H1 (cell line): ENCODE results near the gene CELF4. TPM values are rescaled to one million over a fixed set of nuclear protein-coding genes. Genes with fewer than 3 reads are reported as not detected.

Experiments
- CTCF ChIA-PET: fragments of 300-600 bp; sonication (Branson Sonifier 250); formaldehyde crosslinking; loops from one replicate; lab custom pipeline; 2021; ENCODE audit not compliant: partially characterized antibody; lab: Charles Lee
- POLR2A ChIA-PET: fragments of 300-600 bp; sonication (Branson Sonifier 250); formaldehyde crosslinking; loops from one replicate; lab custom pipeline; 2021; ENCODE audit warnings: inconsistent platforms; ENCODE audit not compliant: partially characterized antibody; lab: Charles Lee
- DNase-seq, 2 experiments: peaks; one replicate each; pipeline versions ENCODE4 v3.0.0 to v3.0.0-alpha.2; 2010 to 2022; ENCODE audit warnings: low spot score in 2 of 2, low read depth in 1 of 2, mixed read lengths in 1 of 2
- FAIRE-seq: peaks from 2 replicates; lab custom pipeline; 2011; peaks lifted over from hg19 to GRCh38; lab: Jason Lieb, UNC
- H2AFZ ChIP-seq: 2 replicates; pipeline ENCODE4 v1.8.1; 2012; ENCODE audit warnings: low read length, inconsistent platforms
- H2AK5ac ChIP-seq: 2 replicates; pipeline ENCODE4 v1.6.1; 2013; ENCODE audit warnings: low read depth, low read length
- H2BK120ac ChIP-seq: replicated peaks from 2 replicates; pipeline ENCODE3; 2013; ENCODE audit warnings: low read depth, low read length, inconsistent platforms
- H2BK12ac ChIP-seq: 2 replicates; pipeline ENCODE4 v1.6.1; 2013; ENCODE audit warnings: low read depth, low read length
- H2BK15ac ChIP-seq: 2 replicates; pipeline ENCODE4 v1.6.1; 2013; ENCODE audit warnings: low read length
- H2BK20ac ChIP-seq: 2 replicates; pipeline ENCODE4 v1.6.1; 2013; ENCODE audit warnings: low read length
- H2BK5ac ChIP-seq: 2 replicates; pipeline ENCODE4 v1.6.1; 2013; ENCODE audit warnings: low read depth, low read length
- H3K14ac ChIP-seq: 2 replicates; pipeline ENCODE4 v1.6.1; 2013; ENCODE audit warnings: inconsistent platforms; ENCODE audit not compliant: insufficient read length
- H3K18ac ChIP-seq: 2 replicates; pipeline ENCODE4 v1.6.1; 2013; ENCODE audit warnings: low read length; ENCODE audit errors: extremely low read depth
- H3K23ac ChIP-seq: 2 replicates; pipeline ENCODE4 v1.6.1; 2013; ENCODE audit warnings: inconsistent platforms; ENCODE audit not compliant: insufficient read length
- H3K23me2 ChIP-seq: 2 replicates; pipeline ENCODE4 v1.6.1; 2013; ENCODE audit warnings: low read depth, low read length
- H3K27ac ChIP-seq: 2 replicates; pipeline ENCODE4 v1.6.1; 2011; ENCODE audit warnings: low read depth, low read length, inconsistent platforms
- H3K27me3 ChIP-seq, 4 experiments: replicated peaks in 1 of 4; 1 replicate in 1 of 4; 2 replicates in 3 of 4; pipeline versions ENCODE4 v1.6.1 to v1.8.1; 2011 to 2013; ENCODE audit warnings: low read length in 3 of 4, mild to moderate bottlenecking in 3 of 4, inconsistent platforms in 2 of 4, mixed read lengths in 2 of 4, moderate library complexity in 1 of 4; ENCODE audit not compliant: control insufficient read depth in 3 of 4, insufficient read depth in 3 of 4; ENCODE audit errors: extremely low read depth in 1 of 4
- H3K36me3 ChIP-seq, 4 experiments: 2 replicates each; pipeline versions ENCODE4 v1.6.1 to v1.8.1; 2011 to 2013; ENCODE audit warnings: mild to moderate bottlenecking in 4 of 4, low read length in 3 of 4, moderate library complexity in 2 of 4, control low read depth in 1 of 4, inconsistent platforms in 1 of 4; ENCODE audit not compliant: insufficient read depth in 4 of 4, control insufficient read depth in 2 of 4
- H3K4ac ChIP-seq: replicated peaks from 2 replicates; pipeline ENCODE3; 2013; ENCODE audit warnings: low read length, low read depth, mixed read lengths, inconsistent platforms; ENCODE audit not compliant: insufficient read length
- H3K4me1 ChIP-seq, 4 experiments: replicated peaks in 1 of 4; 1 replicate in 1 of 4; 2 replicates in 3 of 4; pipeline versions ENCODE4 v1.6.1 to v1.8.1; 2011 to 2013; ENCODE audit warnings: low read length in 3 of 4, inconsistent platforms in 2 of 4, mixed read lengths in 1 of 4; ENCODE audit not compliant: insufficient read depth in 4 of 4, control insufficient read depth in 3 of 4
- H3K4me2 ChIP-seq, 2 experiments: 2 replicates each; pipeline versions ENCODE4 v1.6.1 to v1.8.1; 2011 to 2013; ENCODE audit warnings: low read depth in 2 of 2, low read length in 2 of 2, control low read depth in 1 of 2, inconsistent platforms in 1 of 2, mild to moderate bottlenecking in 1 of 2; ENCODE audit not compliant: insufficient read depth in 1 of 2
- H3K4me3 ChIP-seq, 4 experiments: fragments of 200-600, 300-600 bp in 1 of 4; sonication (generic), shearing (Covaris generic), sonication (Bioruptor Twin) in 1 of 4; 2 replicates each; pipeline versions ENCODE4 v1.5.1 to v1.8.1; 2011 to 2016; ENCODE audit warnings: low read length in 4 of 4, low read depth in 3 of 4, control low read depth in 2 of 4, inconsistent platforms in 2 of 4, mild to moderate bottlenecking in 2 of 4, mixed read lengths in 1 of 4, moderate library complexity in 1 of 4; ENCODE audit not compliant: insufficient read depth in 2 of 4; ENCODE audit errors: extremely low read depth in 1 of 4
- H3K56ac ChIP-seq: replicated peaks from 2 replicates; pipeline ENCODE3; 2013; ENCODE audit warnings: low read depth, mild to moderate bottlenecking, mixed read lengths, low read length, inconsistent platforms; ENCODE audit not compliant: insufficient read length
- H3K79me1 ChIP-seq: 2 replicates; pipeline ENCODE4 v1.6.1; 2013; ENCODE audit warnings: low read depth, low read length, control low read depth
- H3K79me2 ChIP-seq, 2 experiments: 2 replicates each; pipeline versions ENCODE4 v1.6.1 to v1.8.1; 2012 to 2013; ENCODE audit warnings: low read length in 2 of 2, mild to moderate bottlenecking in 2 of 2, inconsistent platforms in 1 of 2; ENCODE audit not compliant: insufficient read depth in 2 of 2, control insufficient read depth in 1 of 2
- H3K9ac ChIP-seq, 4 experiments: replicated peaks in 1 of 4; 1 replicate in 1 of 4; 2 replicates in 3 of 4; pipeline versions ENCODE4 v1.6.1 to v1.8.1; 2011 to 2013; ENCODE audit warnings: low read depth in 3 of 4, low read length in 3 of 4, control low read depth in 2 of 4, mild to moderate bottlenecking in 2 of 4, moderate library complexity in 2 of 4, inconsistent platforms in 1 of 4; ENCODE audit errors: extremely low read depth in 1 of 4
- H3K9me3 ChIP-seq, 2 experiments: 2 replicates each; pipeline versions ENCODE4 v1.6.1 to v1.8.1; 2012 to 2013; ENCODE audit warnings: mild to moderate bottlenecking in 2 of 2, moderate library complexity in 2 of 2, control low read depth in 1 of 2, inconsistent platforms in 1 of 2, low read depth in 1 of 2, low read length in 1 of 2, mixed read lengths in 1 of 2; ENCODE audit not compliant: insufficient read depth in 2 of 2
- H4K20me1 ChIP-seq, 2 experiments: replicated peaks in 1 of 2; 2 replicates each; pipeline versions ENCODE3 to v1.8.1; 2011 to 2013; ENCODE audit warnings: inconsistent platforms in 2 of 2, low read length in 2 of 2, mild to moderate bottlenecking in 1 of 2; ENCODE audit not compliant: insufficient read depth in 2 of 2, control insufficient read depth in 1 of 2
- H4K5ac ChIP-seq: 2 replicates; pipeline ENCODE4 v1.6.1; 2013; ENCODE audit warnings: low read length, low read depth, mixed read lengths, inconsistent platforms; ENCODE audit not compliant: insufficient read length
- H4K8ac ChIP-seq: 2 replicates; pipeline ENCODE4 v1.8.0; 2013; ENCODE audit warnings: mild to moderate bottlenecking, moderate library complexity, low read length, inconsistent platforms; ENCODE audit not compliant: insufficient read depth; ENCODE audit errors: extremely low read depth
- H4K91ac ChIP-seq: replicated peaks from 2 replicates; pipeline ENCODE3; 2013; ENCODE audit warnings: low read length, mixed read lengths, inconsistent platforms; ENCODE audit not compliant: insufficient read length
- EP300 ChIP-seq, 2 experiments: IDR thresholded peaks; 1 replicate in 1 of 2; 2 replicates in 1 of 2; pipeline ENCODE4 v1.6.1; 2011 to 2012; ENCODE audit warnings: low read depth in 2 of 2, low read length in 2 of 2, mild to moderate bottlenecking in 2 of 2, borderline replicate concordance in 1 of 2, inconsistent platforms in 1 of 2, moderate library complexity in 1 of 2
- NRF1 ChIP-seq: IDR thresholded peaks from 2 replicates; pipeline ENCODE4 v1.6.1; 2011; ENCODE audit warnings: mild to moderate bottlenecking, low read depth, low read length, improper control_type of control experiment
- SIX5 ChIP-seq: IDR thresholded peaks from 2 replicates; pipeline ENCODE4 v1.6.1; 2011; ENCODE audit warnings: mild to moderate bottlenecking, low read depth, low read length
- WGBS, 2 experiments: shearing (Covaris generic) in 1 of 2; methylation state at CpG; one replicate each; pipeline versions ENCODE4 v1.1.6 to v1.1.7; 2013 to 2015; ENCODE audit warnings: low lambda C conversion rate in 2 of 2, mixed read lengths in 2 of 2, inconsistent platforms in 1 of 2, low coverage in 1 of 2, missing lambda C conversion rate in 1 of 2; ENCODE audit not compliant: insufficient replicate concordance in 2 of 2, insufficient coverage in 1 of 2, insufficient read length in 1 of 2; ENCODE audit errors: extremely low coverage in 1 of 2, missing lambda C conversion rate in 1 of 2; 5-methylcytosine and 5-hydroxymethylcytosine counted together
- polyA plus RNA-seq, 7 experiments: library from polyadenylated mRNA; depleted of rRNA in 3 of 7; stranded (reverse) in 5 of 7; unstranded in 2 of 7; fragments of >200 nt in 5 of 7; fragments of 200-250 nt in 2 of 7; gene quantifications; 1 replicate in 5 of 7; 2 replicates in 1 of 7; 4 replicates in 1 of 7; pipeline versions ENCODE4 v1.2.1 to v1.2.3, GENCODE V29; 2011 to 2013; ENCODE audit warnings: missing spikeins in 2 of 7, mixed read lengths in 2 of 7
- total RNA-seq: library from RNA; stranded (reverse); fragmentation: NEBNext Ultra II Directional; extraction: Animal tissue kit (Norgen Biotek cat#: 25700); gene quantifications from 2 replicates; pipeline ENCODE4 v1.2.1, GENCODE V29; 2021

The CELF4 gene
- total and polyA plus RNA-seq, 2 of the 8 experiments (the other 6 are each of a cell fraction or from before 2014, with no cell fraction given) = 1.6 to 3.4 TPM

DNA sequence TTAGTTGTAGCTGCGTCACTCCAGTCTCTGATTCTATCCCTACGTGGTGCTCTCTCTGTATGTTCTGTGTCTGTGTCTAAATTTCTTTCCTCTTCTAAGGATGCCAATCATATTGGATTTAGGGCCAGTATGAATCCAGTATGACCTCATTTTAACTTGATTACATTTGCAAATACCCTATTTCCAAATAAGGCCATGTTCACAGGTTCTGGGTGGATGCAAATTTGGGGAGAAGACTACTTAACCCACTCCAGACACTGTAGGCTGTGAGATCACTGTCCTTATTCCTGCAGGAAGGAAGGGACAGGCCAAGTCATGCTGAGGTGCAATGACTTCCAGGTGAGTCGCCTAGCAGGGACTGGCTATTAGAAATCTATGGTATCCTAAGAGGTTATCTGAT lies 272.2 kb downstream of the CELF4 start:
- Histone ChIP-seq H3K36me3 (no peaks in the 10 kb centered on the region), H2BK120ac (no peak overlapping the region), H3K4me2 (no peak overlapping the region), H2BK20ac (no peak overlapping the region), H2BK5ac (no peak overlapping the region), H3K4me1 (no peaks in the 10 kb centered on the region), H3K9ac (no peak overlapping the region), H2AFZ (no peak overlapping the region), H3K79me2 (no peaks in the 10 kb centered on the region), H3K27me3 (no peaks in the 10 kb centered on the region), H3K4ac (no peak overlapping the region), H2BK15ac (no peak overlapping the region), H4K91ac (no peak overlapping the region), H3K18ac (no peak overlapping the region), H3K27ac (no peak overlapping the region), H2BK12ac (no peak overlapping the region), H4K20me1 (peaks cover 0 to 2% of the 10 kb centered on the region in 2 experiments), H3K23me2 (no peaks in the 10 kb centered on the region), H3K14ac (no peak overlapping the region), H3K56ac (no peak overlapping the region), H4K5ac (no peak overlapping the region), H3K9me3 (no peaks in the 10 kb centered on the region), H2AK5ac (no peak overlapping the region), H3K23ac (no peak overlapping the region), H3K79me1 (no peaks in the 10 kb centered on the region), H3K4me3 (no peak overlapping the region), H4K8ac (no peak overlapping the region)
- no peak for DNase-seq
- 73% methylated on average over 3 of the region's 3 CpGs; no CpG with 5 or more reads in 1 of the 2 experiments for WGBS, 2 experiments
- ChIA-PET POLR2A (no interaction called here), CTCF (interaction anchor here (0.6 to 4.0 kb wide), 13 partner anchors 12 to 351 kb away, joined by 3 to 26 read pairs (median 4); no protein-coding TSS in a partner anchor)
- no peak for FAIRE-seq
- TF ChIP-seq NRF1 (no peak), SIX5 (no peak), EP300 (IDR thresholded peaks at IDR 0.05; ENCODE audit: borderline replicate concordance in 1 of 2, low read depth in 2 of 2, low read length in 2 of 2) (no peak)
